H1 (cell line): Measurements from ENCODE around the gene CYB561A3. TPM values are rescaled to one million over a fixed set of nuclear protein-coding genes. Genes with fewer than 3 reads are reported as not detected.

Experiments used
- CTCF ChIA-PET: fragments of 300-600 bp; sonication (Branson Sonifier 250); formaldehyde crosslinking; loops from one replicate; lab custom pipeline; 2021; ENCODE audit not compliant: partially characterized antibody; lab: Charles Lee
- POLR2A ChIA-PET: fragments of 300-600 bp; sonication (Branson Sonifier 250); formaldehyde crosslinking; loops from one replicate; lab custom pipeline; 2021; ENCODE audit warnings: inconsistent platforms; ENCODE audit not compliant: partially characterized antibody; lab: Charles Lee
- DNase-seq, 2 experiments: peaks; one replicate each; pipeline versions ENCODE4 v3.0.0 to v3.0.0-alpha.2; 2010 to 2022; ENCODE audit warnings: low spot score in 2 of 2, low read depth in 1 of 2, mixed read lengths in 1 of 2
- FAIRE-seq: peaks from 2 replicates; lab custom pipeline; 2011; peaks lifted over from hg19 to GRCh38; lab: Jason Lieb, UNC
- H2AFZ ChIP-seq: 2 replicates; pipeline ENCODE4 v1.8.1; 2012; ENCODE audit warnings: low read length, inconsistent platforms
- H2AK5ac ChIP-seq: 2 replicates; pipeline ENCODE4 v1.6.1; 2013; ENCODE audit warnings: low read depth, low read length
- H2BK120ac ChIP-seq: replicated peaks from 2 replicates; pipeline ENCODE3; 2013; ENCODE audit warnings: low read depth, low read length, inconsistent platforms
- H2BK12ac ChIP-seq: 2 replicates; pipeline ENCODE4 v1.6.1; 2013; ENCODE audit warnings: low read depth, low read length
- H2BK15ac ChIP-seq: 2 replicates; pipeline ENCODE4 v1.6.1; 2013; ENCODE audit warnings: low read length
- H2BK20ac ChIP-seq: 2 replicates; pipeline ENCODE4 v1.6.1; 2013; ENCODE audit warnings: low read length
- H2BK5ac ChIP-seq: 2 replicates; pipeline ENCODE4 v1.6.1; 2013; ENCODE audit warnings: low read depth, low read length
- H3K14ac ChIP-seq: 2 replicates; pipeline ENCODE4 v1.6.1; 2013; ENCODE audit warnings: inconsistent platforms; ENCODE audit not compliant: insufficient read length
- H3K18ac ChIP-seq: 2 replicates; pipeline ENCODE4 v1.6.1; 2013; ENCODE audit warnings: low read length; ENCODE audit errors: extremely low read depth
- H3K23ac ChIP-seq: 2 replicates; pipeline ENCODE4 v1.6.1; 2013; ENCODE audit warnings: inconsistent platforms; ENCODE audit not compliant: insufficient read length
- H3K23me2 ChIP-seq: 2 replicates; pipeline ENCODE4 v1.6.1; 2013; ENCODE audit warnings: low read depth, low read length
- H3K27ac ChIP-seq: 2 replicates; pipeline ENCODE4 v1.6.1; 2011; ENCODE audit warnings: low read depth, low read length, inconsistent platforms
- H3K27me3 ChIP-seq, 4 experiments: replicated peaks in 1 of 4; 1 replicate in 1 of 4; 2 replicates in 3 of 4; pipeline versions ENCODE4 v1.6.1 to v1.8.1; 2011 to 2013; ENCODE audit warnings: low read length in 3 of 4, mild to moderate bottlenecking in 3 of 4, inconsistent platforms in 2 of 4, mixed read lengths in 2 of 4, moderate library complexity in 1 of 4; ENCODE audit not compliant: control insufficient read depth in 3 of 4, insufficient read depth in 3 of 4; ENCODE audit errors: extremely low read depth in 1 of 4
- H3K36me3 ChIP-seq, 4 experiments: 2 replicates each; pipeline versions ENCODE4 v1.6.1 to v1.8.1; 2011 to 2013; ENCODE audit warnings: mild to moderate bottlenecking in 4 of 4, low read length in 3 of 4, moderate library complexity in 2 of 4, control low read depth in 1 of 4, inconsistent platforms in 1 of 4; ENCODE audit not compliant: insufficient read depth in 4 of 4, control insufficient read depth in 2 of 4
- H3K4ac ChIP-seq: replicated peaks from 2 replicates; pipeline ENCODE3; 2013; ENCODE audit warnings: low read length, low read depth, mixed read lengths, inconsistent platforms; ENCODE audit not compliant: insufficient read length
- H3K4me1 ChIP-seq, 4 experiments: replicated peaks in 1 of 4; 1 replicate in 1 of 4; 2 replicates in 3 of 4; pipeline versions ENCODE4 v1.6.1 to v1.8.1; 2011 to 2013; ENCODE audit warnings: low read length in 3 of 4, inconsistent platforms in 2 of 4, mixed read lengths in 1 of 4; ENCODE audit not compliant: insufficient read depth in 4 of 4, control insufficient read depth in 3 of 4
- H3K4me2 ChIP-seq, 2 experiments: 2 replicates each; pipeline versions ENCODE4 v1.6.1 to v1.8.1; 2011 to 2013; ENCODE audit warnings: low read depth in 2 of 2, low read length in 2 of 2, control low read depth in 1 of 2, inconsistent platforms in 1 of 2, mild to moderate bottlenecking in 1 of 2; ENCODE audit not compliant: insufficient read depth in 1 of 2
- H3K4me3 ChIP-seq, 4 experiments: fragments of 200-600, 300-600 bp in 1 of 4; sonication (generic), shearing (Covaris generic), sonication (Bioruptor Twin) in 1 of 4; 2 replicates each; pipeline versions ENCODE4 v1.5.1 to v1.8.1; 2011 to 2016; ENCODE audit warnings: low read length in 4 of 4, low read depth in 3 of 4, control low read depth in 2 of 4, inconsistent platforms in 2 of 4, mild to moderate bottlenecking in 2 of 4, mixed read lengths in 1 of 4, moderate library complexity in 1 of 4; ENCODE audit not compliant: insufficient read depth in 2 of 4; ENCODE audit errors: extremely low read depth in 1 of 4
- H3K56ac ChIP-seq: replicated peaks from 2 replicates; pipeline ENCODE3; 2013; ENCODE audit warnings: low read depth, mild to moderate bottlenecking, mixed read lengths, low read length, inconsistent platforms; ENCODE audit not compliant: insufficient read length
- H3K79me1 ChIP-seq: 2 replicates; pipeline ENCODE4 v1.6.1; 2013; ENCODE audit warnings: low read depth, low read length, control low read depth
- H3K79me2 ChIP-seq, 2 experiments: 2 replicates each; pipeline versions ENCODE4 v1.6.1 to v1.8.1; 2012 to 2013; ENCODE audit warnings: low read length in 2 of 2, mild to moderate bottlenecking in 2 of 2, inconsistent platforms in 1 of 2; ENCODE audit not compliant: insufficient read depth in 2 of 2, control insufficient read depth in 1 of 2
- H3K9ac ChIP-seq, 4 experiments: replicated peaks in 1 of 4; 1 replicate in 1 of 4; 2 replicates in 3 of 4; pipeline versions ENCODE4 v1.6.1 to v1.8.1; 2011 to 2013; ENCODE audit warnings: low read depth in 3 of 4, low read length in 3 of 4, control low read depth in 2 of 4, mild to moderate bottlenecking in 2 of 4, moderate library complexity in 2 of 4, inconsistent platforms in 1 of 4; ENCODE audit errors: extremely low read depth in 1 of 4
- H3K9me3 ChIP-seq, 2 experiments: 2 replicates each; pipeline versions ENCODE4 v1.6.1 to v1.8.1; 2012 to 2013; ENCODE audit warnings: mild to moderate bottlenecking in 2 of 2, moderate library complexity in 2 of 2, control low read depth in 1 of 2, inconsistent platforms in 1 of 2, low read depth in 1 of 2, low read length in 1 of 2, mixed read lengths in 1 of 2; ENCODE audit not compliant: insufficient read depth in 2 of 2
- H4K20me1 ChIP-seq, 2 experiments: replicated peaks in 1 of 2; 2 replicates each; pipeline versions ENCODE3 to v1.8.1; 2011 to 2013; ENCODE audit warnings: inconsistent platforms in 2 of 2, low read length in 2 of 2, mild to moderate bottlenecking in 1 of 2; ENCODE audit not compliant: insufficient read depth in 2 of 2, control insufficient read depth in 1 of 2
- H4K5ac ChIP-seq: 2 replicates; pipeline ENCODE4 v1.6.1; 2013; ENCODE audit warnings: low read length, low read depth, mixed read lengths, inconsistent platforms; ENCODE audit not compliant: insufficient read length
- H4K8ac ChIP-seq: 2 replicates; pipeline ENCODE4 v1.8.0; 2013; ENCODE audit warnings: mild to moderate bottlenecking, moderate library complexity, low read length, inconsistent platforms; ENCODE audit not compliant: insufficient read depth; ENCODE audit errors: extremely low read depth
- H4K91ac ChIP-seq: replicated peaks from 2 replicates; pipeline ENCODE3; 2013; ENCODE audit warnings: low read length, mixed read lengths, inconsistent platforms; ENCODE audit not compliant: insufficient read length
- EP300 ChIP-seq, 2 experiments: IDR thresholded peaks; 1 replicate in 1 of 2; 2 replicates in 1 of 2; pipeline ENCODE4 v1.6.1; 2011 to 2012; ENCODE audit warnings: low read depth in 2 of 2, low read length in 2 of 2, mild to moderate bottlenecking in 2 of 2, borderline replicate concordance in 1 of 2, inconsistent platforms in 1 of 2, moderate library complexity in 1 of 2
- RNF2 ChIP-seq: fragments of 200-900, 300-1000 bp; sonication (generic); IDR thresholded peaks from 2 replicates; pipeline ENCODE4 v1.7.1; 2016; ENCODE audit warnings: borderline replicate concordance, low read depth, mild to moderate bottlenecking, antibody characterized with exemption, low read length; ENCODE audit not compliant: poor library complexity, severe bottlenecking; ENCODE audit errors: missing control alignments
- RXRA ChIP-seq: IDR thresholded peaks from 2 replicates; pipeline ENCODE4 v1.6.1; 2011; ENCODE audit warnings: low read depth, mild to moderate bottlenecking, low read length, moderate library complexity; ENCODE audit not compliant: insufficient read depth
- WGBS, 2 experiments: shearing (Covaris generic) in 1 of 2; methylation state at CpG; one replicate each; pipeline versions ENCODE4 v1.1.6 to v1.1.7; 2013 to 2015; ENCODE audit warnings: low lambda C conversion rate in 2 of 2, mixed read lengths in 2 of 2, inconsistent platforms in 1 of 2, low coverage in 1 of 2, missing lambda C conversion rate in 1 of 2; ENCODE audit not compliant: insufficient replicate concordance in 2 of 2, insufficient coverage in 1 of 2, insufficient read length in 1 of 2; ENCODE audit errors: extremely low coverage in 1 of 2, missing lambda C conversion rate in 1 of 2; 5-methylcytosine and 5-hydroxymethylcytosine counted together
- polyA plus RNA-seq, 7 experiments: library from polyadenylated mRNA; depleted of rRNA in 3 of 7; stranded (reverse) in 5 of 7; unstranded in 2 of 7; fragments of >200 nt in 5 of 7; fragments of 200-250 nt in 2 of 7; gene quantifications; 1 replicate in 5 of 7; 2 replicates in 1 of 7; 4 replicates in 1 of 7; pipeline versions ENCODE4 v1.2.1 to v1.2.3, GENCODE V29; 2011 to 2013; ENCODE audit warnings: missing spikeins in 2 of 7, mixed read lengths in 2 of 7
- total RNA-seq: library from RNA; stranded (reverse); fragmentation: NEBNext Ultra II Directional; extraction: Animal tissue kit (Norgen Biotek cat#: 25700); gene quantifications from 2 replicates; pipeline ENCODE4 v1.2.1, GENCODE V29; 2021

Gene CYB561A3
- total and polyA plus RNA-seq, 2 of the 8 experiments (the other 6 are each of a cell fraction or from before 2014, with no cell fraction given), result 29.6 to 41.2 TPM

GRCh38 chr11:61309141-61309540 is 52.5 kb downstream of the CYB561A3 start:
- Histone ChIP-seq H2BK12ac (no peak overlapping the region), H2BK20ac (no peak overlapping the region), H3K4me1 (no peaks in the 10 kb centered on the region), H2BK120ac (no peak overlapping the region), H3K56ac (no peak overlapping the region), H3K23me2 (no peaks in the 10 kb centered on the region; the same call in 1 of the 2 replicates), H4K20me1 (peaks cover 2 to 4% of the 10 kb centered on the region in 2 experiments), H3K36me3 (peaks cover 62 to 89% (median 83%) of the 10 kb centered on the region in 4 experiments), H3K79me1 (no peaks in the 10 kb centered on the region; the same call in 1 of the 2 replicates), H4K91ac (no peak overlapping the region), H2BK15ac (no peak overlapping the region), H3K27ac (no peak overlapping the region), H3K4me3 (no peak overlapping the region), H3K18ac (no peak overlapping the region), H3K4me2 (no peak overlapping the region), H2AFZ (no peak overlapping the region), H3K9me3 (no peaks in the 10 kb centered on the region), H3K4ac (no peak overlapping the region), H4K8ac (no peak overlapping the region), H3K14ac (no peak overlapping the region), H3K23ac (no peak overlapping the region), H2AK5ac (no peak overlapping the region), H3K27me3 (no peaks in the 10 kb centered on the region), H2BK5ac (no peak overlapping the region), H3K9ac (no peak overlapping the region), H4K5ac (no peak overlapping the region), H3K79me2 (no peaks in the 10 kb centered on the region)
- no peak for DNase-seq
- CTCF ChIA-PET, result interaction anchor here (1.2 to 1.6 kb wide), 4 partner anchors 10 to 83 kb away, joined by 3 to 5 read pairs (median 4); partner anchors contain the start of gene TMEM216
- no peak for FAIRE-seq
- POLR2A ChIA-PET, result interaction anchor here (1.9 kb wide), 1 partner anchor 15 kb away, joined by 5 read pairs; no protein-coding TSS in a partner anchor
- TF ChIP-seq RNF2 (no peak), RXRA (no peak), EP300 (IDR thresholded peaks at IDR 0.05; ENCODE audit: borderline replicate concordance in 1 of 2, low read depth in 2 of 2, low read length in 2 of 2) (no peak)
- WGBS, 2 experiments, result 96% methylated on average over 4 of the region's 4 CpGs; no CpG with 5 or more reads in 1 of the 2 experiments
